22Rv1 (cell line): ENCODE results near the gene PGS1.

ENCODE experiments used
- CTCF ChIP-seq: fragments of 450-650 bp; IDR thresholded peaks from 2 replicates; pipeline ENCODE4 v1.5.1; 2017; ENCODE audit warnings: mild to moderate bottlenecking
- ZFX ChIP-seq: fragments of 450-650 bp; IDR thresholded peaks from 2 replicates; pipeline ENCODE4 v1.6.1; 2017; ENCODE audit warnings: antibody characterized with exemption, borderline replicate concordance

GRCh38 chr17:78384479-78385175, 6.2 kb downstream of the PGS1 start:
- TF ChIP-seq CTCF (no peak), ZFX (no peak)
